ENCODE results near the gene WDTC1. TPM values are rescaled to one million over a fixed set of nuclear protein-coding genes. Genes with fewer than 3 reads are reported as not detected.
A peak's percentile ranks its signal among the peaks of the same experiment; 100 is the strongest.

Gene WDTC1
- total RNA-seq, 1 donor from 2014 or later = 18.2 TPM

- Mint-ChIP-seq H3K4me3 (ENCODE audit: unreplicated experiment) (no peak overlapping the region), H3K4me1 (ENCODE audit: low read depth, unreplicated experiment) (peaks cover 42% of the 10 kb centered on the region), H3K27me3 (ENCODE audit: low read depth, unreplicated experiment) (peaks cover 2% of the 10 kb centered on the region), H3K9me3 (ENCODE audit: unreplicated experiment) (no peaks in the 10 kb centered on the region), H3K27ac (ENCODE audit: unreplicated experiment) (peak overlapping the region; percentile 88), H3K36me3 (ENCODE audit: low read depth, unreplicated experiment) (peaks cover 5% of the 10 kb centered on the region)
- no peaks in the 10 kb centered on the region for H3K27me3 ChIP-seq (ENCODE audit: insufficient read depth, low read length)
- no peaks in the 10 kb centered on the region for H4K20me1 ChIP-seq (ENCODE audit: insufficient read depth, low read length)
- no peak overlapping the region for H3K4me3 ChIP-seq (ENCODE audit: insufficient read depth, low read depth, low read length)
- H3K9me3 ChIP-seq (ENCODE audit: insufficient read depth, low read depth, low read length) = no peaks in the 10 kb centered on the region
- no peak overlapping the region for H2AFZ ChIP-seq (ENCODE audit: low read depth, low read length)
- DNase-seq (ENCODE audit: low read depth) = no peak
- no peaks in the 10 kb centered on the region for H3K36me3 ChIP-seq (ENCODE audit: insufficient read depth, low read length)
- no peak for FAIRE-seq
- no peaks in the 10 kb centered on the region for H3K79me2 ChIP-seq (ENCODE audit: insufficient read depth, low read length)
- peaks cover 34% of the 10 kb centered on the region for H3K4me1 ChIP-seq (ENCODE audit: insufficient read depth, low read length)
- no peak overlapping the region for H3K9ac ChIP-seq (ENCODE audit: low read length)
- no peak for TF ChIP-seq EZH2 (IDR thresholded peaks at IDR 0.05; ENCODE audit: insufficient read depth, low read length)
- TF ChIP-seq, protein P1, sequence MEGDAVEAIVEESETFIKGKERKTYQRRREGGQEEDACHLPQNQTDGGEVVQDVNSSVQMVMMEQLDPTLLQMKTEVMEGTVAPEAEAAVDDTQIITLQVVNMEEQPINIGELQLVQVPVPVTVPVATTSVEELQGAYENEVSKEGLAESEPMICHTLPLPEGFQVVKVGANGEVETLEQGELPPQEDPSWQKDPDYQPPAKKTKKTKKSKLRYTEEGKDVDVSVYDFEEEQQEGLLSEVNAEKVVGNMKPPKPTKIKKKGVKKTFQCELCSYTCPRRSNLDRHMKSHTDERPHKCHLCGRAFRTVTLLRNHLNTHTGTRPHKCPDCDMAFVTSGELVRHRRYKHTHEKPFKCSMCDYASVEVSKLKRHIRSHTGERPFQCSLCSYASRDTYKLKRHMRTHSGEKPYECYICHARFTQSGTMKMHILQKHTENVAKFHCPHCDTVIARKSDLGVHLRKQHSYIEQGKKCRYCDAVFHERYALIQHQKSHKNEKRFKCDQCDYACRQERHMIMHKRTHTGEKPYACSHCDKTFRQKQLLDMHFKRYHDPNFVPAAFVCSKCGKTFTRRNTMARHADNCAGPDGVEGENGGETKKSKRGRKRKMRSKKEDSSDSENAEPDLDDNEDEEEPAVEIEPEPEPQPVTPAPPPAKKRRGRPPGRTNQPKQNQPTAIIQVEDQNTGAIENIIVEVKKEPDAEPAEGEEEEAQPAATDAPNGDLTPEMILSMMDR (IDR thresholded peaks at IDR 0.05; ENCODE audit: insufficient read depth, low read depth, low read length) = no peak
- no peak overlapping the region for H3K27ac ChIP-seq (ENCODE audit: low read depth, low read length)
- no peak overlapping the region for H3K4me2 ChIP-seq (ENCODE audit: low read length)
These were observed 63.5 kb downstream of the WDTC1 start for GRCh38 chr1:27297903-27298302.

- peak overlapping the region; percentile 97 for H3K27ac Mint-ChIP-seq (ENCODE audit: unreplicated experiment)
- Histone ChIP-seq H3K9me3 (ENCODE audit: insufficient read depth, low read depth, low read length) (no peaks in the 10 kb centered on the region), H3K27ac (ENCODE audit: low read depth, low read length) (peak overlapping the region; percentile 94), H3K27me3 (ENCODE audit: insufficient read depth, low read length) (no peaks in the 10 kb centered on the region), H3K4me3 (ENCODE audit: insufficient read depth, low read depth, low read length) (peak overlapping the region; percentile 30), H3K9ac (ENCODE audit: low read length) (peak overlapping the region; percentile 75), H3K79me2 (ENCODE audit: insufficient read depth, low read length) (no peaks in the 10 kb centered on the region), H3K4me2 (ENCODE audit: low read length) (peak overlapping the region; percentile 79), H3K4me1 (ENCODE audit: insufficient read depth, low read length) (peaks cover 34% of the 10 kb centered on the region), H2AFZ (ENCODE audit: low read depth, low read length) (peak overlapping the region; percentile 78), H4K20me1 (ENCODE audit: insufficient read depth, low read length) (no peaks in the 10 kb centered on the region), H3K36me3 (ENCODE audit: insufficient read depth, low read length) (no peaks in the 10 kb centered on the region)
- peak overlapping the region; percentile 61 for H3K4me3 Mint-ChIP-seq (ENCODE audit: unreplicated experiment)
- DNase-seq (ENCODE audit: low read depth) = no peak
- no peaks in the 10 kb centered on the region for H3K9me3 Mint-ChIP-seq (ENCODE audit: unreplicated experiment)
- H3K4me1 Mint-ChIP-seq (ENCODE audit: low read depth, unreplicated experiment) = peaks cover 42% of the 10 kb centered on the region
- peaks cover 2% of the 10 kb centered on the region for H3K27me3 Mint-ChIP-seq (ENCODE audit: low read depth, unreplicated experiment)
- FAIRE-seq = no peak
- TF ChIP-seq, protein P1 (IDR thresholded peaks at IDR 0.05; ENCODE audit: insufficient read depth, low read depth, low read length) = no peak
- TF ChIP-seq EZH2 (IDR thresholded peaks at IDR 0.05; ENCODE audit: insufficient read depth, low read length) = no peak
- H3K36me3 Mint-ChIP-seq (ENCODE audit: low read depth, unreplicated experiment) = peaks cover 5% of the 10 kb centered on the region
These were observed 64.4 kb downstream of the WDTC1 start for GRCh38 chr1:27298632-27299384.
